22Rv1 (cell line): ENCODE results near the gene CDYL.

Source experiments
- ZFX ChIP-seq: fragments of 450-650 bp; IDR thresholded peaks from 2 replicates; pipeline ENCODE4 v1.6.1; 2017; ENCODE audit warnings: antibody characterized with exemption, borderline replicate concordance
- TF ChIP-seq, protein P1 (sequence below): fragments of 450-650 bp; IDR thresholded peaks from 2 replicates; pipeline ENCODE4 v1.5.1; 2017; ENCODE audit warnings: mild to moderate bottlenecking

DNA sequence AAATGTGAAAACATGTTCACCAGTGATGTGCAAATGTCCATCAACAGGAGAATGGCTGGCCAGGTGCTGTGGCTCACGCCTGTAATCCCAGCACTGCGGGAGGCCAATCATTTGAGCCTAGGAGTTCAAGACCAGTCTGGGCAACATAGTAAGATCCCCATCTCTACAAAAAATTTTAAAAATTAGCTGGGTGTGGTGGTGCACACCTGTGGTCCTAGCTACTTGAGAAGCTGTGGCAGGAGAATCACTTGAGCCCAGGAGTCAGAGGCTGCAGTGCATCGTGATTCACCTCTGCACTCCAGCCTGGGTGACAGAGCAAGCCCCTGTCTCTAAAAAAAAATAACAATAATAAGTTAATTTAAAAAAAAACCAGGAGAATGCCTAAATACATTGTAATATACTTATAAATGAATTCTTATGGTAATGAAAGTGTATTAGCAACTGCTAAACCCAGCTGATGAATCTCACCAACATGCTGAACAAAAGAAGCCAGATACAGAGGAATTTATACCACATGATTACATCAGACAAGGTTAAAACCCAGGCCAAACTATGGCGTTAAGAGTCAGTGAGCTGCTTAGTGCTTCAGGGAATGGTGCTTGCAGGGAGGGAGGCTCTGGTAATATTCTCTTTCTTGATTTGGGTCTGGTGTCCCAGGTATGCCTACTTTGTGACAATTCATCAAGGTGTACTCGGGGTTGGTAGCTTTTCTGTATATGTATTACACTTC, 191.3 kb downstream of the CDYL start:
- TF ChIP-seq, protein P1, sequence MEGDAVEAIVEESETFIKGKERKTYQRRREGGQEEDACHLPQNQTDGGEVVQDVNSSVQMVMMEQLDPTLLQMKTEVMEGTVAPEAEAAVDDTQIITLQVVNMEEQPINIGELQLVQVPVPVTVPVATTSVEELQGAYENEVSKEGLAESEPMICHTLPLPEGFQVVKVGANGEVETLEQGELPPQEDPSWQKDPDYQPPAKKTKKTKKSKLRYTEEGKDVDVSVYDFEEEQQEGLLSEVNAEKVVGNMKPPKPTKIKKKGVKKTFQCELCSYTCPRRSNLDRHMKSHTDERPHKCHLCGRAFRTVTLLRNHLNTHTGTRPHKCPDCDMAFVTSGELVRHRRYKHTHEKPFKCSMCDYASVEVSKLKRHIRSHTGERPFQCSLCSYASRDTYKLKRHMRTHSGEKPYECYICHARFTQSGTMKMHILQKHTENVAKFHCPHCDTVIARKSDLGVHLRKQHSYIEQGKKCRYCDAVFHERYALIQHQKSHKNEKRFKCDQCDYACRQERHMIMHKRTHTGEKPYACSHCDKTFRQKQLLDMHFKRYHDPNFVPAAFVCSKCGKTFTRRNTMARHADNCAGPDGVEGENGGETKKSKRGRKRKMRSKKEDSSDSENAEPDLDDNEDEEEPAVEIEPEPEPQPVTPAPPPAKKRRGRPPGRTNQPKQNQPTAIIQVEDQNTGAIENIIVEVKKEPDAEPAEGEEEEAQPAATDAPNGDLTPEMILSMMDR = no peak
- TF ChIP-seq ZFX = no peak
